Measurements from ENCODE around the gene ADAMTS14.

ADAMTS14 gene

GRCh38 chr10:70773965-70774809, 101.9 kb downstream of the ADAMTS14 start:
- peak; percentile 10 for DNase-seq

GRCh38 chr10:70774810-70775678, 102.7 kb downstream of the ADAMTS14 start:
- DNase-seq, result no peak

GRCh38 chr10:70775679-70776454, 103.6 kb downstream of the ADAMTS14 start:
- DNase-seq, result no peak

GRCh38 chr10:70776455-70777005, 104.2 kb downstream of the ADAMTS14 start:
- no peak for DNase-seq

- no peak for DNase-seq
These were observed 105.0 kb downstream of the ADAMTS14 start for GRCh38 chr10:70777063-70777875.

GRCh38 chr10:70778267-70778924, 106.1 kb downstream of the ADAMTS14 start:
- no peak for DNase-seq

GRCh38 chr10:70779088-70779487, 106.8 kb downstream of the ADAMTS14 start:
- no peak for DNase-seq

GRCh38 chr10:70779511-70780369, 107.4 kb downstream of the ADAMTS14 start:
- DNase-seq, result no peak

GRCh38 chr10:70780370-70780760, 108.1 kb downstream of the ADAMTS14 start:
- no peak for DNase-seq

- DNase-seq, result no peak
These were observed 108.5 kb downstream of the ADAMTS14 start for GRCh38 chr10:70780772-70781171.

- no peak for DNase-seq
These were observed 109.2 kb downstream of the ADAMTS14 start for GRCh38 chr10:70781461-70782051.

GRCh38 chr10:70782086-70782745, 109.9 kb downstream of the ADAMTS14 start:
- DNase-seq, result no peak

- DNase-seq, result no peak
These were observed 110.7 kb downstream of the ADAMTS14 start for GRCh38 chr10:70782746-70783680.

- no peak for DNase-seq
These were observed 111.7 kb downstream of the ADAMTS14 start for GRCh38 chr10:70784016-70784415.

- no peak for DNase-seq
These were observed 112.2 kb downstream of the ADAMTS14 start for GRCh38 chr10:70784471-70784870.

- DNase-seq, result no peak
These were observed 112.9 kb downstream of the ADAMTS14 start, which contains the start of gene TBATA for GRCh38 chr10:70785190-70785589. Gene TBATA (minus strand): TSS chr10:70785377. CDS start chr10:70783379, 1,998 bp downstream.

GRCh38 chr10:70786799-70787415, 114.6 kb downstream of the ADAMTS14 start:
- peak; percentile 43 for DNase-seq
